Lower lobe of right lung (tissue), 2 donors: ENCODE measurements around the gene NOP16. TPM values are rescaled to one million over a fixed set of nuclear protein-coding genes. Genes with fewer than 3 reads are reported as not detected.
A peak's percentile ranks its signal among the peaks of the same experiment; 100 is the strongest.

Experiments used
- ATAC-seq, 2 donors: fragments of 200-7000 bp; cut with Tn5 transposase; one replicate each; pipeline ENCODE4 v1.9.1; 2020 to 2022; ENCODE audit warnings: mild to moderate bottlenecking in 2 of 2, moderate library complexity in 2 of 2
- DNase-seq: peaks from one replicate; pipeline ENCODE4 v3.0.0-alpha.2; 2020
- H3K27ac ChIP-seq: fragments of 200-600 bp; one replicate; pipeline ENCODE4 v1.8.0; 2022
- H3K27me3 ChIP-seq: fragments of 200-600 bp; one replicate; pipeline ENCODE4 v1.8.0; 2022; ENCODE audit warnings: low read depth
- H3K36me3 ChIP-seq: fragments of 200-600 bp; one replicate; pipeline ENCODE4 v1.8.0; 2022; ENCODE audit warnings: mild to moderate bottlenecking
- H3K4me1 ChIP-seq: fragments of 200-600 bp; one replicate; pipeline ENCODE4 v1.8.0; 2022
- H3K4me3 ChIP-seq: fragments of 200-600 bp; one replicate; pipeline ENCODE4 v1.8.0; 2022; ENCODE audit warnings: mild to moderate bottlenecking
- H3K9me3 ChIP-seq: fragments of 200-600 bp; one replicate; pipeline ENCODE4 v1.8.0; 2022
- CTCF ChIP-seq: fragments of 200-600 bp; IDR thresholded peaks from one replicate; pipeline ENCODE4 v1.8.0; 2022; ENCODE audit warnings: antibody characterized with exemption, mild to moderate bottlenecking
- intact Hi-C: fragments of 100-400 bp; cut with DNase I; formaldehyde crosslinking; loops from one replicate; pipeline ENCODE4 v1.11.0; 2022
- total RNA-seq: library from RNA; stranded (reverse); fragmentation: NEBNext Ultra II Directional; extraction: Animal tissue kit (Norgen Biotek cat#: 25700); gene quantifications from one replicate; pipeline ENCODE4 v1.2.1, GENCODE V29; 2021
- donor health status: DM: no; HTN: yes; CAD: no; lungs with severe emphysema.

NOP16 gene
- total RNA-seq, 1 donor from 2014 or later, result 11.8 TPM

- peak overlapping the region; percentile 36 for H3K27ac ChIP-seq
- no peaks in the 10 kb centered on the region for H3K27me3 ChIP-seq
- peaks cover 19% of the 10 kb centered on the region for H3K36me3 ChIP-seq
- no peak overlapping the region for H3K4me3 ChIP-seq
- ATAC-seq (no peak), DNase-seq (no peak)
- intact Hi-C loops, result no loop called here
- TF ChIP-seq CTCF, result no peak
- H3K9me3 ChIP-seq, result no peaks in the 10 kb centered on the region
- peaks cover 55% of the 10 kb centered on the region for H3K4me1 ChIP-seq
Observed at GRCh38 chr5:176413709-176414191, 25.4 kb upstream of the NOP16 start.

DNA sequence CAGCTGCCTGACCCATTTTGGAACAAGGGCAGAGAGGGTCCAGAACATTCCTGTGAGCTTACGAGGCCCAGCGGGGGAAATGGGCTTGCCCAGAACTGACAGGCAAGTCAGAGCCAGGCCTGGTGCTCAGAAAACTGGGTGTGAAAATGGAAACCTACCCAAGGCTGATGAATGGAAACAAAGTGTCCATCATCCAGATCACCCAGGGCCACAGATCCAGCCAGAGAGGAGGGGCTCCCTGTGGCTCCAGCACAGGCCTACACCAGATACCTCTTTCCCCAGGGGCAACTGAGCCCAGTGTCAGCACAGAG, 24.8 kb upstream of the NOP16 start:
- peaks cover 24% of the 10 kb centered on the region for H3K36me3 ChIP-seq
- no peak for TF ChIP-seq CTCF
- intact Hi-C loops, result no loop called here
- H3K4me1 ChIP-seq, result peaks cover 55% of the 10 kb centered on the region
- ATAC-seq, result no peak
- H3K27ac ChIP-seq, result peak overlapping the region; percentile 36
- no peaks in the 10 kb centered on the region for H3K9me3 ChIP-seq
- no peaks in the 10 kb centered on the region for H3K27me3 ChIP-seq
- H3K4me3 ChIP-seq, result no peak overlapping the region
- no peak for DNase-seq

DNA sequence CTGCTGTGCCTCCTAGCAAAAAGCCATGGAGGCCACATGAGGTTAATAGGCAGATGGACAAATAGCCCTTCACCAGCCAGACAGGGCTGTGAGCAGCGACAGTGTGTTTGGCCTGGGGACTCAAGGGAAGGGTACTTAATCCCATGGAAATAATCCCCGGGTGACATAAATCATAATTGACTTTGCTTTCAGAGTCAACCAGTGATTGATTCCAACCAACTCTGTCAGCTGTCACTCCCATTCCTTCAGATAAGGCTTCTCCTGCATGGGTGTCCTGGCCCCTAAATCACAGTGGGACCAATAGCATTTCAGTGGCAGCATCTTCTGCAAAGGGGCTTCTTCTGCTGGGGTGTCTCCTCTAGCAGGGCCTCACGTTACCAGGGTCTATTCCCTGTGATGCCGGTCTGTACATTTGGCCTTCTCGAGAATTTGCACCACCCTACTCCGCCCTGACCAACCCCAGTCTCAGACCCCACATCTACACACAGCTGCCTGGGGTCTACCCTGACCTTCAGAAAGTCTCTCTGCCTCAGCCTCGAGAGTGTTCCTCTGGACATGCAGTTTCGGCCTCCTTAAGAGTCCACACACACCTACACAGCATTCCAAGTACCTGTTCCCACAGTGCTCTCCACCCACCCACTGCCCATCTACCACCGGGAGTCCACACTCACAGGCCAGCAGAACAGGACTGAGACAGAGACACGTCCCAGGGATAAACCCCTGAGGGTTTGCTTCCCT, 24.3 kb upstream of the NOP16 start:
- DNase-seq (no peak), ATAC-seq (peak in 1 of 2 donors; percentile 25)
- intact Hi-C loops, result no loop called here
- H3K9me3 ChIP-seq, result no peaks in the 10 kb centered on the region
- H3K27me3 ChIP-seq, result no peaks in the 10 kb centered on the region
- TF ChIP-seq CTCF, result no peak
- H3K36me3 ChIP-seq, result peaks cover 29% of the 10 kb centered on the region
- H3K27ac ChIP-seq, result peak overlapping the region; percentile 36
- H3K4me3 ChIP-seq, result no peak overlapping the region
- H3K4me1 ChIP-seq, result peaks cover 55% of the 10 kb centered on the region

GRCh38 chr5:176410486-176411180, 22.2 kb upstream of the NOP16 start:
- ATAC-seq (no peak), DNase-seq (no peak)
- Histone ChIP-seq H3K9me3 (no peaks in the 10 kb centered on the region), H3K27me3 (no peaks in the 10 kb centered on the region), H3K36me3 (peaks cover 50% of the 10 kb centered on the region), H3K4me3 (no peak overlapping the region), H3K4me1 (peaks cover 45% of the 10 kb centered on the region), H3K27ac (no peak overlapping the region)
- no peak for TF ChIP-seq CTCF
- intact Hi-C loops, result no loop called here

- H3K4me1 ChIP-seq, result peaks cover 37% of the 10 kb centered on the region
- no peak overlapping the region for H3K27ac ChIP-seq
- no peak for TF ChIP-seq CTCF
- H3K36me3 ChIP-seq, result peaks cover 55% of the 10 kb centered on the region
- intact Hi-C loops, result no loop called here
- no peak for DNase-seq
- no peaks in the 10 kb centered on the region for H3K27me3 ChIP-seq
- no peak overlapping the region for H3K4me3 ChIP-seq
- ATAC-seq, result no peak
- H3K9me3 ChIP-seq, result no peaks in the 10 kb centered on the region
Observed at GRCh38 chr5:176409765-176410164, 21.4 kb upstream of the NOP16 start.
